ENCODE data around the gene STRA8. TPM values are rescaled to one million over a fixed set of nuclear protein-coding genes. Genes with fewer than 3 reads are reported as not detected.

STRA8 gene
- total and polyA plus RNA-seq, 2 donors = 0.16 to 0.28 TPM

- DNase-seq (ENCODE audit: low read depth in 6 of 9, low spot score in 9 of 9) = no peak
- Histone ChIP-seq H3K4me1 (ENCODE audit: control insufficient read depth in 2 of 2, insufficient read depth in 2 of 2, low read length in 2 of 2) (no peaks in the 10 kb centered on the region), H3K9me3 (ENCODE audit: control insufficient read depth in 2 of 2, insufficient read depth in 1 of 2, low read length in 1 of 2) (no peaks in the 10 kb centered on the region), H3K36me3 (ENCODE audit: control insufficient read depth in 2 of 2, insufficient read depth in 2 of 2, low read length in 1 of 2) (no peaks in the 10 kb centered on the region), H3K27ac (ENCODE audit: low read depth in 1 of 2, low read length in 1 of 2) (no peak overlapping the region), H3K27me3 (ENCODE audit: control insufficient read depth in 2 of 2, insufficient read depth in 1 of 2, low read length in 1 of 2) (no peaks in the 10 kb centered on the region), H3K4me3 (ENCODE audit: low read length in 2 of 2) (no peak overlapping the region)
- WGBS = 83% methylated on average over 4 of the region's 4 CpGs
Measured at GRCh38 chr7:135257790-135258189, 24.2 kb downstream of the STRA8 start.

- Histone ChIP-seq H3K4me1 (ENCODE audit: control insufficient read depth in 2 of 2, insufficient read depth in 2 of 2, low read length in 2 of 2) (no peaks in the 10 kb centered on the region), H3K36me3 (ENCODE audit: control insufficient read depth in 2 of 2, insufficient read depth in 2 of 2, low read length in 1 of 2) (no peaks in the 10 kb centered on the region), H3K27ac (ENCODE audit: low read depth in 1 of 2, low read length in 1 of 2) (no peak overlapping the region), H3K27me3 (ENCODE audit: control insufficient read depth in 2 of 2, insufficient read depth in 1 of 2, low read length in 1 of 2) (no peaks in the 10 kb centered on the region), H3K9me3 (ENCODE audit: control insufficient read depth in 2 of 2, insufficient read depth in 1 of 2, low read length in 1 of 2) (peaks cover under 1 to 7% of the 10 kb centered on the region in 2 donors), H3K4me3 (ENCODE audit: low read length in 2 of 2) (no peak overlapping the region)
- DNase-seq (ENCODE audit: low read depth in 6 of 9, low spot score in 9 of 9) = no peak
- 92% methylated on average over 3 of the region's 3 CpGs for WGBS
Measured at GRCh38 chr7:135258585-135258984, 24.9 kb downstream of the STRA8 start.

- peaks cover 1 to 12% of the 10 kb centered on the region in 2 donors for H3K9me3 ChIP-seq (ENCODE audit: control insufficient read depth in 2 of 2, insufficient read depth in 1 of 2, low read length in 1 of 2)
- no peak overlapping the region for H3K4me3 ChIP-seq (ENCODE audit: low read length in 2 of 2)
- DNase-seq (ENCODE audit: low read depth in 6 of 9, low spot score in 9 of 9) = no peak
- H3K4me1 ChIP-seq (ENCODE audit: control insufficient read depth in 2 of 2, insufficient read depth in 2 of 2, low read length in 2 of 2) = no peaks in the 10 kb centered on the region
- WGBS = 97% methylated on average over 6 of the region's 6 CpGs
- no peaks in the 10 kb centered on the region for H3K36me3 ChIP-seq (ENCODE audit: control insufficient read depth in 2 of 2, insufficient read depth in 2 of 2, low read length in 1 of 2)
- H3K27me3 ChIP-seq (ENCODE audit: control insufficient read depth in 2 of 2, insufficient read depth in 1 of 2, low read length in 1 of 2) = no peaks in the 10 kb centered on the region
- H3K27ac ChIP-seq (ENCODE audit: low read depth in 1 of 2, low read length in 1 of 2) = no peak overlapping the region
Measured at GRCh38 chr7:135259702-135260101, 26.1 kb downstream of the STRA8 start.

- DNase-seq (ENCODE audit: low read depth in 6 of 9, low spot score in 9 of 9) = no peak
- no peaks in the 10 kb centered on the region for H3K4me1 ChIP-seq (ENCODE audit: control insufficient read depth in 2 of 2, insufficient read depth in 2 of 2, low read length in 2 of 2)
- no peaks in the 10 kb centered on the region for H3K36me3 ChIP-seq (ENCODE audit: control insufficient read depth in 2 of 2, insufficient read depth in 2 of 2, low read length in 1 of 2)
- no peaks in the 10 kb centered on the region for H3K27me3 ChIP-seq (ENCODE audit: control insufficient read depth in 2 of 2, insufficient read depth in 1 of 2, low read length in 1 of 2)
- no peak overlapping the region for H3K4me3 ChIP-seq (ENCODE audit: low read length in 2 of 2)
- no peak overlapping the region for H3K27ac ChIP-seq (ENCODE audit: low read depth in 1 of 2, low read length in 1 of 2)
- whole genome bisulfite sequencing = 98% methylated on average over 2 of the region's 2 CpGs
- H3K9me3 ChIP-seq (ENCODE audit: control insufficient read depth in 2 of 2, insufficient read depth in 1 of 2, low read length in 1 of 2) = peaks cover 1 to 12% of the 10 kb centered on the region in 2 donors
Measured at GRCh38 chr7:135260470-135260869, 26.8 kb downstream of the STRA8 start.

GRCh38 chr7:135260930-135261721 is 27.5 kb downstream of the STRA8 start:
- H3K36me3 ChIP-seq (ENCODE audit: control insufficient read depth in 2 of 2, insufficient read depth in 2 of 2, low read length in 1 of 2) = no peaks in the 10 kb centered on the region
- no peaks in the 10 kb centered on the region for H3K4me1 ChIP-seq (ENCODE audit: control insufficient read depth in 2 of 2, insufficient read depth in 2 of 2, low read length in 2 of 2)
- no peak for DNase-seq (ENCODE audit: low read depth in 6 of 9, low spot score in 9 of 9)
- no peak overlapping the region for H3K4me3 ChIP-seq (ENCODE audit: low read length in 2 of 2)
- H3K27ac ChIP-seq (ENCODE audit: low read depth in 1 of 2, low read length in 1 of 2) = no peak overlapping the region
- H3K27me3 ChIP-seq (ENCODE audit: control insufficient read depth in 2 of 2, insufficient read depth in 1 of 2, low read length in 1 of 2) = no peaks in the 10 kb centered on the region
- WGBS = 92% methylated on average over 10 of the region's 10 CpGs
- peaks cover 1 to 12% of the 10 kb centered on the region in 2 donors for H3K9me3 ChIP-seq (ENCODE audit: control insufficient read depth in 2 of 2, insufficient read depth in 1 of 2, low read length in 1 of 2)

- Histone ChIP-seq H3K4me3 (ENCODE audit: low read length in 2 of 2) (no peak overlapping the region), H3K36me3 (ENCODE audit: control insufficient read depth in 2 of 2, insufficient read depth in 2 of 2, low read length in 1 of 2) (no peaks in the 10 kb centered on the region), H3K27ac (ENCODE audit: low read depth in 1 of 2, low read length in 1 of 2) (no peak overlapping the region), H3K4me1 (ENCODE audit: control insufficient read depth in 2 of 2, insufficient read depth in 2 of 2, low read length in 2 of 2) (no peaks in the 10 kb centered on the region), H3K9me3 (ENCODE audit: control insufficient read depth in 2 of 2, insufficient read depth in 1 of 2, low read length in 1 of 2) (peaks cover 1 to 12% of the 10 kb centered on the region in 2 donors), H3K27me3 (ENCODE audit: control insufficient read depth in 2 of 2, insufficient read depth in 1 of 2, low read length in 1 of 2) (no peaks in the 10 kb centered on the region)
- DNase-seq (ENCODE audit: low read depth in 6 of 9, low spot score in 9 of 9) = no peak
- 97% methylated on average over 9 of the region's 9 CpGs for WGBS
Measured at GRCh38 chr7:135262623-135263320, 29.1 kb downstream of the STRA8 start.

GRCh38 chr7:135263321-135263970 is 29.8 kb downstream of the STRA8 start:
- DNase-seq (ENCODE audit: low read depth in 6 of 9, low spot score in 9 of 9) = no peak
- Histone ChIP-seq H3K27me3 (ENCODE audit: control insufficient read depth in 2 of 2, insufficient read depth in 1 of 2, low read length in 1 of 2) (no peaks in the 10 kb centered on the region), H3K27ac (ENCODE audit: low read depth in 1 of 2, low read length in 1 of 2) (no peak overlapping the region), H3K4me1 (ENCODE audit: control insufficient read depth in 2 of 2, insufficient read depth in 2 of 2, low read length in 2 of 2) (no peaks in the 10 kb centered on the region), H3K36me3 (ENCODE audit: control insufficient read depth in 2 of 2, insufficient read depth in 2 of 2, low read length in 1 of 2) (no peaks in the 10 kb centered on the region), H3K9me3 (ENCODE audit: control insufficient read depth in 2 of 2, insufficient read depth in 1 of 2, low read length in 1 of 2) (peaks cover 1 to 12% of the 10 kb centered on the region in 2 donors), H3K4me3 (ENCODE audit: low read length in 2 of 2) (no peak overlapping the region)
- 96% methylated on average over 11 of the region's 11 CpGs for WGBS

GRCh38 chr7:135265637-135266036 is 32.0 kb downstream of the STRA8 start:
- Histone ChIP-seq H3K9me3 (ENCODE audit: control insufficient read depth in 2 of 2, insufficient read depth in 1 of 2, low read length in 1 of 2) (peaks cover 1 to 12% of the 10 kb centered on the region in 2 donors), H3K27ac (ENCODE audit: low read depth in 1 of 2, low read length in 1 of 2) (no peak overlapping the region), H3K36me3 (ENCODE audit: control insufficient read depth in 2 of 2, insufficient read depth in 2 of 2, low read length in 1 of 2) (no peaks in the 10 kb centered on the region), H3K27me3 (ENCODE audit: control insufficient read depth in 2 of 2, insufficient read depth in 1 of 2, low read length in 1 of 2) (peaks cover 0 to 3% of the 10 kb centered on the region in 2 donors), H3K4me3 (ENCODE audit: low read length in 2 of 2) (no peak overlapping the region), H3K4me1 (ENCODE audit: control insufficient read depth in 2 of 2, insufficient read depth in 2 of 2, low read length in 2 of 2) (no peaks in the 10 kb centered on the region)
- 96% methylated on average over 1 of the region's 1 CpG for WGBS
- no peak for DNase-seq (ENCODE audit: low read depth in 6 of 9, low spot score in 9 of 9)

- DNase-seq (ENCODE audit: low read depth in 6 of 9, low spot score in 9 of 9) = no peak
- no peaks in the 10 kb centered on the region for H3K9me3 ChIP-seq (ENCODE audit: control insufficient read depth in 2 of 2, insufficient read depth in 1 of 2, low read length in 1 of 2)
- H3K27me3 ChIP-seq (ENCODE audit: control insufficient read depth in 2 of 2, insufficient read depth in 1 of 2, low read length in 1 of 2) = peaks cover 0 to 3% of the 10 kb centered on the region in 2 donors
- H3K36me3 ChIP-seq (ENCODE audit: control insufficient read depth in 2 of 2, insufficient read depth in 2 of 2, low read length in 1 of 2) = no peaks in the 10 kb centered on the region
- 96% methylated on average over 11 of the region's 11 CpGs for WGBS
- no peak overlapping the region for H3K4me3 ChIP-seq (ENCODE audit: low read length in 2 of 2)
- H3K4me1 ChIP-seq (ENCODE audit: control insufficient read depth in 2 of 2, insufficient read depth in 2 of 2, low read length in 2 of 2) = no peaks in the 10 kb centered on the region
- no peak overlapping the region for H3K27ac ChIP-seq (ENCODE audit: low read depth in 1 of 2, low read length in 1 of 2)
Measured at GRCh38 chr7:135269921-135270320, 36.3 kb downstream of the STRA8 start.
